WTC11 (cell line): ENCODE results near the gene IGHMBP2. TPM values are rescaled to one million over a fixed set of nuclear protein-coding genes. Genes with fewer than 3 reads are reported as not detected.
"Not testable (repeated sequence)": the region's sequence is repeated elsewhere in the genome, so short reads cannot be mapped to it uniquely, and the experiment has no call there.

Experiments used
- ATAC-seq: fragments of 200-7000 bp; cut with Tn5 transposase; 2 replicates; pipeline ENCODE4 v1.10.0; 2021; ENCODE audit warnings: mild to moderate bottlenecking, moderate library complexity
- CTCF ChIA-PET: fragments of 300-600 bp; sonication (Branson Sonifier 250); formaldehyde crosslinking; loops from one replicate; lab custom pipeline; 2021; ENCODE audit warnings: antibody characterized with exemption; lab: Charles Lee
- POLR2A ChIA-PET: fragments of 350-600 bp; sonication (Branson Sonifier 250); formaldehyde crosslinking; loops from one replicate; lab custom pipeline; 2021; ENCODE audit warnings: antibody characterized with exemption; lab: Charles Lee
- DNase-seq: peaks from one replicate; pipeline ENCODE4 v3.0.0; 2021; ENCODE audit warnings: low spot score
- H3K27ac Mint-ChIP-seq: 2 replicates; pipeline ENCODE4 v1.8.0; 2021; ENCODE audit warnings: mixed read lengths
- H3K27me3 Mint-ChIP-seq: 2 replicates; pipeline ENCODE4 v1.8.0; 2021; ENCODE audit warnings: low read depth, mild to moderate bottlenecking, moderate library complexity, mixed read lengths
- H3K36me3 Mint-ChIP-seq: 2 replicates; pipeline ENCODE4 v1.8.0; 2021; ENCODE audit warnings: mixed read lengths
- H3K4me1 Mint-ChIP-seq: 2 replicates; pipeline ENCODE4 v1.8.0; 2022; ENCODE audit warnings: mixed read lengths
- H3K4me3 Mint-ChIP-seq: 2 replicates; pipeline ENCODE4 v1.8.0; 2021; ENCODE audit warnings: mild to moderate bottlenecking, moderate library complexity, mixed read lengths
- H3K9me3 Mint-ChIP-seq: 2 replicates; pipeline ENCODE4 v1.8.0; 2021; ENCODE audit warnings: mixed read lengths
- ATF1 ChIP-seq: sonication (generic); formaldehyde crosslinking; IDR thresholded peaks from 2 replicates; pipeline ENCODE4 v1.8.1; 2023; ENCODE audit warnings: mild to moderate bottlenecking, moderate library complexity, missing genetic modification reagents
- ATF3 ChIP-seq: sonication (generic); formaldehyde crosslinking; conservative IDR thresholded peaks from 2 replicates; pipeline ENCODE4 v1.8.1; 2022; ENCODE audit warnings: mild to moderate bottlenecking, missing genetic modification reagents
- CREB1 ChIP-seq: sonication (generic); formaldehyde crosslinking; IDR thresholded peaks from 2 replicates; pipeline ENCODE4 v1.8.0; 2023; ENCODE audit warnings: mild to moderate bottlenecking, missing genetic modification reagents
- E2F4 ChIP-seq: sonication (generic); formaldehyde crosslinking; IDR thresholded peaks from 2 replicates; pipeline ENCODE4 v1.8.1; 2022; ENCODE audit warnings: low read depth, mild to moderate bottlenecking, moderate library complexity, missing genetic modification reagents, borderline replicate concordance
- ETV6 ChIP-seq: sonication (generic); formaldehyde crosslinking; IDR thresholded peaks from 2 replicates; pipeline ENCODE4 v1.8.1; 2022; ENCODE audit warnings: mild to moderate bottlenecking, missing genetic modification reagents
- GABPB1 ChIP-seq: sonication (generic); formaldehyde crosslinking; IDR thresholded peaks from 2 replicates; pipeline ENCODE4 v1.8.1; 2023; ENCODE audit warnings: mild to moderate bottlenecking, missing genetic modification reagents
- GRHL2 ChIP-seq: fragments of 250-450 bp; sonication (Bioruptor Pico); IDR thresholded peaks from 2 replicates; pipeline ENCODE4 v1.8.0; 2022; ENCODE audit warnings: mild to moderate bottlenecking, moderate library complexity; ENCODE audit not compliant: insufficient replicate concordance, severe bottlenecking
- HMGA2 ChIP-seq: fragments of 250-450 bp; sonication (Bioruptor Pico); IDR thresholded peaks from 2 replicates; pipeline ENCODE4 v1.4.0; 2021; ENCODE audit warnings: mild to moderate bottlenecking, moderate library complexity
- IRF1 ChIP-seq: sonication (generic); formaldehyde crosslinking; IDR thresholded peaks from 2 replicates; pipeline ENCODE4 v1.8.0; 2023; ENCODE audit warnings: missing genetic modification reagents
- IRF2 ChIP-seq: sonication (generic); formaldehyde crosslinking; IDR thresholded peaks from 2 replicates; pipeline ENCODE4 v1.8.0; 2022; ENCODE audit warnings: low read depth, missing genetic modification reagents, borderline replicate concordance
- JAZF1 ChIP-seq: fragments of 250-450 bp; sonication (Bioruptor Pico); IDR thresholded peaks from 2 replicates; pipeline ENCODE4 v1.9.0; 2021; ENCODE audit warnings: moderate library complexity, mild to moderate bottlenecking, inconsistent platforms
- JUN ChIP-seq: sonication (generic); formaldehyde crosslinking; IDR thresholded peaks from 2 replicates; pipeline ENCODE4 v1.8.0; 2023; ENCODE audit warnings: mild to moderate bottlenecking, missing genetic modification reagents
- NFE2L1 ChIP-seq: sonication (generic); formaldehyde crosslinking; IDR thresholded peaks from 2 replicates; pipeline ENCODE4 v1.8.1; 2023; ENCODE audit warnings: missing genetic modification reagents
- NR2C2 ChIP-seq: sonication (generic); formaldehyde crosslinking; IDR thresholded peaks from 2 replicates; pipeline ENCODE4 v1.8.0; 2022; ENCODE audit warnings: mild to moderate bottlenecking, missing genetic modification reagents
- OVOL2 ChIP-seq: fragments of 250-450 bp; sonication (Bioruptor Pico); IDR thresholded peaks from 2 replicates; pipeline ENCODE4 v1.9.0; 2021; ENCODE audit warnings: mild to moderate bottlenecking, borderline replicate concordance
- PREB ChIP-seq: sonication (generic); formaldehyde crosslinking; IDR thresholded peaks from 2 replicates; pipeline ENCODE4 v1.8.1; 2022; ENCODE audit warnings: mild to moderate bottlenecking, missing genetic modification reagents, moderate library complexity, borderline replicate concordance
- TCF7 ChIP-seq: sonication (generic); formaldehyde crosslinking; IDR thresholded peaks from 2 replicates; pipeline ENCODE4 v1.8.0; 2022; ENCODE audit warnings: mild to moderate bottlenecking, low read depth, missing genetic modification reagents, moderate library complexity
- ZNF138 ChIP-seq: sonication (generic); formaldehyde crosslinking; conservative IDR thresholded peaks from 2 replicates; pipeline ENCODE4 v1.8.1; 2022; ENCODE audit warnings: mild to moderate bottlenecking, moderate library complexity, missing genetic modification reagents
- ZSCAN18 ChIP-seq: fragments of 250-450 bp; sonication (Bioruptor Pico); IDR thresholded peaks from 2 replicates; pipeline ENCODE4 v2.1.2; 2022; ENCODE audit warnings: mild to moderate bottlenecking, moderate library complexity
- total RNA-seq: library from RNA; stranded (reverse); gene quantifications from 3 replicates; pipeline ENCODE4 v1.2.3, GENCODE V29; 2021

IGHMBP2 gene
- total RNA-seq, 1 experiment from 2014 or later: 22.5 TPM

- Mint-ChIP-seq H3K27me3 (peaks cover 26% of the 10 kb centered on the region), H3K4me1 (peaks cover 11% of the 10 kb centered on the region), H3K4me3 (peak overlapping the region; percentile 82)
- POLR2A ChIA-PET, H3K36me3 Mint-ChIP-seq, DNase-seq, ATAC-seq, H3K9me3 Mint-ChIP-seq, H3K27ac Mint-ChIP-seq: not testable (repeated sequence)
- CTCF ChIA-PET: interaction anchor here (1.0 to 1.1 kb wide), 2 partner anchors 13 to 58 kb away, joined by 3 to 6 read pairs; no protein-coding TSS in a partner anchor
Observed at GRCh38 chr11:68856425-68857030, 47.2 kb upstream of the IGHMBP2 start.

GRCh38 chr11:68857037-68857586 is 46.6 kb upstream of the IGHMBP2 start:
- ATAC-seq: peak; percentile 57
- POLR2A ChIA-PET: no interaction called here

GRCh38 chr11:68859123-68859522 is 44.6 kb upstream of the IGHMBP2 start:
- H3K27me3 Mint-ChIP-seq: peaks cover 6% of the 10 kb centered on the region
- DNase-seq (no peak), ATAC-seq (no peak)
- no peak overlapping the region for H3K4me3 Mint-ChIP-seq
- H3K27ac Mint-ChIP-seq: no peak overlapping the region
- H3K4me1 Mint-ChIP-seq: peaks cover 7% of the 10 kb centered on the region
- no peak for TF ChIP-seq PREB (CRISPR knock-in tag)
- TF ChIP-seq JAZF1 (CRISPR knock-in tag): no peak
- TF ChIP-seq JUN (CRISPR knock-in tag): no peak
- TF ChIP-seq ETV6 (CRISPR knock-in tag): no peak
- TF ChIP-seq ATF1 (CRISPR knock-in tag): no peak
- TF ChIP-seq E2F4 (CRISPR knock-in tag): no peak
- no peak for TF ChIP-seq IRF2 (CRISPR knock-in tag)
- no peak for TF ChIP-seq ZNF138
- no peak for TF ChIP-seq ATF3
- TF ChIP-seq IRF1: no peak
- ChIA-PET CTCF (no interaction called here), POLR2A (no interaction called here)
- peaks cover 15% of the 10 kb centered on the region for H3K9me3 Mint-ChIP-seq
- H3K36me3 Mint-ChIP-seq: peaks cover 8% of the 10 kb centered on the region

More at GRCh38 chr11:68857037-68857586, 46.6 kb upstream of the IGHMBP2 start:
- H3K9me3 Mint-ChIP-seq: peaks cover 7% of the 10 kb centered on the region
- H3K4me3 Mint-ChIP-seq: no peak overlapping the region
- H3K4me1 Mint-ChIP-seq: peaks cover 11% of the 10 kb centered on the region
- CTCF ChIA-PET: interaction anchor here (1.0 to 1.1 kb wide), 2 partner anchors 13 to 59 kb away, joined by 3 to 6 read pairs; no protein-coding TSS in a partner anchor
- 0 out of 2 replicates have a peak, but pooled peaks cover 3% of the 10 kb centered on the region for H3K36me3 Mint-ChIP-seq
- peaks cover 23% of the 10 kb centered on the region for H3K27me3 Mint-ChIP-seq
- TF ChIP-seq ZSCAN18 (CRISPR knock-in tag) (no peak), NFE2L1 (no peak), CREB1 (CRISPR knock-in tag) (no peak), OVOL2 (no peak), ZNF138 (no peak), GABPB1 (CRISPR knock-in tag) (no peak), ETV6 (CRISPR knock-in tag) (no peak), TCF7 (CRISPR knock-in tag) (no peak), HMGA2 (CRISPR knock-in tag) (no peak), ATF3 (no peak), GRHL2 (CRISPR knock-in tag) (no peak), NR2C2 (CRISPR knock-in tag) (no peak), PREB (CRISPR knock-in tag) (no peak)
- H3K27ac Mint-ChIP-seq: no peak overlapping the region
- no peak for DNase-seq
